Measurements from ENCODE around the gene GARNL3. TPM values are rescaled to one million over a fixed set of nuclear protein-coding genes. Genes with fewer than 3 reads are reported as not detected.

GARNL3 gene
- total and polyA plus RNA-seq, 2 of the 13 experiments (the other 11 are each of a cell fraction or from before 2014, with no cell fraction given), result 3.9 to 11.0 TPM

GRCh38 chr9:127386249-127386648 is 121.7 kb downstream of the GARNL3 start (continued):
- TF ChIP-seq ZFY (CRISPR knock-in tag; IDR thresholded peaks at IDR 0.05) (no peak), NFKB2 (CRISPR knock-in tag; IDR thresholded peaks at IDR 0.05; ENCODE audit: borderline replicate concordance) (no peak), ETV5 (CRISPR knock-in tag; IDR thresholded peaks at IDR 0.05; ENCODE audit: borderline replicate concordance) (no peak), ZNF441 (CRISPR knock-in tag; IDR thresholded peaks at IDR 0.05; ENCODE audit: borderline replicate concordance) (no peak)

GRCh38 chr9:127386981-127387380 is 122.4 kb downstream of the GARNL3 start:
- in situ Hi-C loops (cut with HindIII; ENCODE audit: extremely low pct_ligation_motif_present, low pct_unique_long_range_greater_than_20kb), result no loop called here
- DNase-seq (ENCODE audit: low spot score), result no peak
- Histone ChIP-seq H3K4me3 (replicated peaks in 1 of 3; ENCODE audit: insufficient read depth in 1 of 3, low read depth in 2 of 3, low read length in 3 of 3) (no peak overlapping the region), H3K4me2 (ENCODE audit: low read depth, low read length) (no peak overlapping the region), H3K4me1 (ENCODE audit: insufficient read depth, low read length) (peaks cover 47% of the 10 kb centered on the region), H3K27ac (ENCODE audit: extremely low read length, insufficient read depth, low read length) (no peak overlapping the region), H2AFZ (ENCODE audit: low read length) (no peak overlapping the region), H3K36me3 (replicated peaks in 1 of 2; ENCODE audit: control insufficient read depth in 1 of 2, insufficient read depth in 2 of 2, low read length in 2 of 2) (no peaks in the 10 kb centered on the region), H3K79me2 (ENCODE audit: insufficient read depth, low read length) (no peaks in the 10 kb centered on the region), H3K27me3 (ENCODE audit: control insufficient read depth in 1 of 2, insufficient read depth in 2 of 2, low read length in 2 of 2) (no peaks in the 10 kb centered on the region), H3K9me3 (ENCODE audit: low read length) (no peaks in the 10 kb centered on the region), H3K9ac (ENCODE audit: insufficient read depth, low read depth, low read length) (no peak overlapping the region), H4K20me1 (ENCODE audit: insufficient read depth, low read length) (no peaks in the 10 kb centered on the region)
- no peak for FAIRE-seq
- ChIA-PET CTCF (ENCODE audit: low intra/inter-chr PET ratio, low total read pairs) (no interaction called here), POLR2A (interaction anchor here (1.5 to 4.6 kb wide), 3 partner anchors 11 to 163 kb away, joined by 10 to 159 read pairs (median 23); partner anchors contain the start of genes SLC2A8 and ZNF79)
- WGBS (ENCODE audit: low lambda C conversion rate), result 96% methylated on average over 10 of the region's 10 CpGs
- intact Hi-C loops (cut with micrococcal nuclease; ENCODE audit: unreplicated experiment), result no loop called here
- no TSS peak for BruUV-seq (replicated peaks)
- ATAC-seq, result no peak
- TF ChIP-seq PBX2 (CRISPR knock-in tag; IDR thresholded peaks at IDR 0.05) (no peak), AKAP8 (CRISPR knock-in tag; IDR thresholded peaks at IDR 0.05) (no peak), RELA (CRISPR knock-in tag; IDR thresholded peaks at IDR 0.05) (no peak), JDP2 (CRISPR knock-in tag; IDR thresholded peaks at IDR 0.05; ENCODE audit: borderline replicate concordance) (no peak), HNRNPL (IDR thresholded peaks at IDR 0.05; ENCODE audit: low read depth, low read length) (no peak)
